IMR-90 (cell line): ENCODE data around the gene UBASH3B. TPM values are rescaled to one million over a fixed set of nuclear protein-coding genes. Genes with fewer than 3 reads are reported as not detected.

ENCODE experiments used
- ATAC-seq: fragments of 200-7000 bp; cut with Tn5 transposase; 2 replicates; pipeline ENCODE4 v1.9.1; 2020; ENCODE audit warnings: low read depth, mild to moderate bottlenecking, moderate library complexity
- BruUV-seq: library from RNA; stranded (reverse); fragments of 400-500 nt; replicated peaks from 2 replicates; lab custom pipeline; 2021; lab: Mats Ljungman, UMichigan
- CTCF ChIA-PET: fragments of 300-600 bp; formaldehyde crosslinking; extraction: SDS; loops from one replicate; lab custom pipeline; 2021; ENCODE audit warnings: antibody characterized with exemption; lab: Yijun Ruan, JAX
- POLR2A ChIA-PET: fragments of 300-600 bp; sonication (Branson Sonifier 250); formaldehyde crosslinking; loops from one replicate; lab custom pipeline; 2022; ENCODE audit warnings: antibody characterized with exemption; ENCODE audit not compliant: unreplicated experiment; lab: Charles Lee
- DNase-seq: peaks from one replicate; pipeline ENCODE4 v3.0.0; 2013
- H2AFZ ChIP-seq: replicated peaks from 2 replicates; pipeline ENCODE3; 2013; ENCODE audit warnings: low read length, mild to moderate bottlenecking; ENCODE audit not compliant: poor library complexity
- H2AK5ac ChIP-seq: 2 replicates; pipeline ENCODE4 v1.6.1; 2013; ENCODE audit warnings: low read depth, low read length, inconsistent platforms
- H2AK9ac ChIP-seq: replicated peaks from 2 replicates; pipeline ENCODE3; 2013; ENCODE audit warnings: mild to moderate bottlenecking, low read depth, low read length, moderate library complexity; ENCODE audit not compliant: poor library complexity
- H2BK120ac ChIP-seq: 2 replicates; pipeline ENCODE4 v1.6.1; 2013; ENCODE audit warnings: low read depth, low read length, inconsistent platforms
- H2BK15ac ChIP-seq: 3 replicates; pipeline ENCODE4 v1.6.1; 2013; ENCODE audit warnings: low read depth, low read length, inconsistent platforms
- H2BK20ac ChIP-seq: 2 replicates; pipeline ENCODE4 v1.6.1; 2013; ENCODE audit warnings: low read depth, mild to moderate bottlenecking, inconsistent platforms, low read length, moderate library complexity
- H2BK5ac ChIP-seq: 2 replicates; pipeline ENCODE4 v1.6.1; 2013; ENCODE audit warnings: mild to moderate bottlenecking, low read depth, low read length, inconsistent platforms; ENCODE audit not compliant: poor library complexity, severe bottlenecking
- H3K14ac ChIP-seq: replicated peaks from 2 replicates; pipeline ENCODE4 v1.6.1; 2013; ENCODE audit warnings: low read depth, low read length, inconsistent platforms
- H3K18ac ChIP-seq: 2 replicates; pipeline ENCODE4 v1.6.1; 2013; ENCODE audit warnings: low read depth, low read length, control low read depth
- H3K23ac ChIP-seq: 2 replicates; pipeline ENCODE4 v1.6.1; 2013; ENCODE audit warnings: low read depth, low read length, inconsistent platforms
- H3K27ac ChIP-seq: 2 replicates; pipeline ENCODE4 v1.5.1; 2013; ENCODE audit warnings: mild to moderate bottlenecking, control low read depth, low read length; ENCODE audit not compliant: insufficient read depth
- H3K27me3 ChIP-seq: 2 replicates; pipeline ENCODE4 v1.6.1; 2013; ENCODE audit warnings: low read length; ENCODE audit not compliant: control insufficient read depth, insufficient read depth
- H3K36me3 ChIP-seq: 2 replicates; pipeline ENCODE4 v1.6.1; 2013; ENCODE audit warnings: low read length, mixed read lengths; ENCODE audit not compliant: control insufficient read depth, insufficient read depth
- H3K4ac ChIP-seq: 2 replicates; pipeline ENCODE4 v1.6.1; 2013; ENCODE audit warnings: low read depth, low read length, inconsistent platforms
- H3K4me1 ChIP-seq: 2 replicates; pipeline ENCODE4 v1.6.1; 2013; ENCODE audit warnings: low read length, mixed read lengths; ENCODE audit not compliant: control insufficient read depth, insufficient read depth
- H3K4me2 ChIP-seq: 2 replicates; pipeline ENCODE4 v1.6.1; 2013; ENCODE audit warnings: low read depth, mild to moderate bottlenecking, control low read depth, low read length, moderate library complexity
- H3K4me3 ChIP-seq: 2 replicates; pipeline ENCODE4 v1.5.1; 2013; ENCODE audit warnings: low read depth, mild to moderate bottlenecking, control low read depth, low read length, moderate library complexity; ENCODE audit not compliant: insufficient read depth
- H3K56ac ChIP-seq: 2 replicates; pipeline ENCODE4 v1.6.1; 2013; ENCODE audit warnings: low read length, inconsistent platforms; ENCODE audit not compliant: insufficient read depth; ENCODE audit errors: extremely low read depth
- H3K79me1 ChIP-seq, 2 experiments: 2 replicates each; pipeline ENCODE4 v1.6.1; 2013; ENCODE audit warnings: low read length in 2 of 2, inconsistent platforms in 1 of 2, low read depth in 1 of 2
- H3K9ac ChIP-seq: 2 replicates; pipeline ENCODE4 v1.6.1; 2013; ENCODE audit warnings: low read depth, low read length, control low read depth
- H3K9me1 ChIP-seq: 2 replicates; pipeline ENCODE4 v1.6.1; 2013; ENCODE audit warnings: low read length, inconsistent platforms; ENCODE audit not compliant: insufficient read depth
- H3K9me3 ChIP-seq: 2 replicates; pipeline ENCODE4 v1.6.1; 2013; ENCODE audit warnings: low read length; ENCODE audit not compliant: control insufficient read depth, insufficient read depth
- H4K20me1 ChIP-seq: 2 replicates; pipeline ENCODE4 v1.6.1; 2013; ENCODE audit warnings: low read length, inconsistent platforms; ENCODE audit not compliant: insufficient read depth
- H4K5ac ChIP-seq: 2 replicates; pipeline ENCODE4 v1.6.1; 2013; ENCODE audit warnings: mild to moderate bottlenecking, low read depth, low read length, control low read depth
- H4K8ac ChIP-seq, 2 experiments: 2 replicates each; pipeline ENCODE4 v1.6.1; 2013; ENCODE audit warnings: low read depth in 2 of 2, low read length in 2 of 2, control low read depth in 1 of 2, inconsistent platforms in 1 of 2
- H4K91ac ChIP-seq: 2 replicates; pipeline ENCODE4 v1.6.1; 2013; ENCODE audit warnings: low read depth, low read length, inconsistent platforms; ENCODE audit not compliant: insufficient read depth
- BHLHE40 ChIP-seq: fragments of 150-350 bp; IDR thresholded peaks from 2 replicates; pipeline ENCODE4 v1.6.1; 2016; ENCODE audit warnings: mild to moderate bottlenecking, low read depth, low read length
- POLR2A ChIP-seq: IDR thresholded peaks from 2 replicates; pipeline ENCODE4 v1.6.1; 2012; ENCODE audit warnings: mild to moderate bottlenecking, low read depth, low read length
- RAD21 ChIP-seq: IDR thresholded peaks from 2 replicates; pipeline ENCODE4 v1.6.1; 2012; ENCODE audit warnings: low read length, improper control_type of control experiment
- SMC3 ChIP-seq: fragments of 150-350 bp; IDR thresholded peaks from 2 replicates; pipeline ENCODE4 v1.6.1; 2016; ENCODE audit warnings: low read depth, mild to moderate bottlenecking, antibody characterized with exemption, low read length, moderate library complexity
- WGBS, 2 experiments: methylation state at CpG; one replicate each; pipeline versions ENCODE4 v1.1.5 to v1.1.7; 2013; ENCODE audit warnings: missing lambda C conversion rate in 2 of 2; ENCODE audit not compliant: insufficient read length in 1 of 2; ENCODE audit errors: extremely low coverage in 2 of 2; 5-methylcytosine and 5-hydroxymethylcytosine counted together
- dilution Hi-C: fragments of 300-500 bp; cut with HindIII; formaldehyde crosslinking; loops from one replicate; pipeline ENCODE4 v1.14.3; 2018; ENCODE audit warnings: low sequenced_read_pairs; ENCODE audit not compliant: unreplicated experiment
- in situ Hi-C: fragments of 300-500 bp; cut with MboI; formaldehyde crosslinking; loops from 3 replicates; pipeline ENCODE4 v1.14.3; 2019; ENCODE audit warnings: low sequenced_read_pairs, inconsistent platforms, mixed read lengths
- intact Hi-C: fragments of 100-400 bp; cut with micrococcal nuclease; formaldehyde crosslinking; loops from 2 replicates; pipeline ENCODE4 v1.10.0; 2022
- polyA plus RNA-seq, 3 experiments: library from polyadenylated mRNA; depleted of rRNA; stranded (reverse); fragments of >200 nt; gene quantifications; 2 replicates each; pipeline ENCODE4 v1.2.3, GENCODE V29; 2012; ENCODE audit warnings: low replicate concordance in 1 of 3
- total RNA-seq: library from RNA; depleted of rRNA; stranded (reverse); fragments of >200 nt; gene quantifications from 2 replicates; pipeline ENCODE4 v1.2.3, GENCODE V29; 2012
- TF ChIP-seq, protein P1 (sequence below): conservative IDR thresholded peaks from 2 replicates; pipeline ENCODE4 v1.5.1; 2012; ENCODE audit warnings: mild to moderate bottlenecking, low read depth, low read length, improper control_type of control experiment
- TF ChIP-seq, protein P2 (sequence below): fragments of 150-350 bp; IDR thresholded peaks from 2 replicates; pipeline ENCODE4 v1.6.1; 2016; ENCODE audit warnings: low read depth, mild to moderate bottlenecking, low read length, moderate library complexity, borderline replicate concordance
- TF ChIP-seq, protein P3 (sequence below): fragments of 150-350 bp; IDR thresholded peaks from 2 replicates; pipeline ENCODE4 v1.6.1; 2017; ENCODE audit warnings: mild to moderate bottlenecking, antibody characterized with exemption, low read length, low read depth

UBASH3B gene
- total and polyA plus RNA-seq, 2 of the 4 experiments (the other 2 are of a cell fraction): 27.2 to 48.0 TPM

DNA sequence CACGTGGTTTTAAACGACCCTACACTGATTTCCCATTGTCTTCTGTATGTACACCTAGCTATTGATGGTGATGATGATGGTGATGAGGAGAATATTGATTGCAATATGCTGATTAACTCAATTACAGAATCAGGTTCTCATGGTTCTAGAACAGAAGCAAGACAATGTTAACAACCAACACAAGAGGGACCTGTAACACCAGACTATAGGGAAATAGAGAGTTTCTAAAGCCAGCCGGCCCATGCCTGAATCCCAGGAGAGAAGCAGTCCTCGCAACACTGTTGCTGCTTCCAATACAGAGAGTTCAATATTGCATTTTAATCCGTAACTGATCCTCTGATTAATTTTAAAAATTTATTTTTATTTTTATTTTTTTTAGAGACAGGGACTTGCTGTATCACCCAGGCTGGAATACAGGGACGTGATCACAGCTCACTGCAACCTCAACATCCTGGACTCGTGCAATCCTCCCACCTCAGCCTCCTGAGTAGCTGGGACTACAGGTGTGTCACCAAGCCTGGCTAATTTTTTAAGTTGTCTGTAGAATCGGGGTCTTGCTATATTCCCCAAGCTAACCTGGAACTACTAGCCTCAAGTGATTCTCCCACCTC is 22.2 kb upstream of the UBASH3B start:
- H3K56ac ChIP-seq: no peak overlapping the region
- CTCF ChIA-PET: interaction anchor here (0.9 to 4.5 kb wide), 7 partner anchors 19 to 230 kb away, joined by 3 to 28 read pairs (median 4); no protein-coding TSS in a partner anchor
- no peak overlapping the region for H3K4me3 ChIP-seq
- no peaks in the 10 kb centered on the region for H3K79me1 ChIP-seq
- no peak overlapping the region for H3K9ac ChIP-seq
- no peak overlapping the region for H3K27ac ChIP-seq
- no peak overlapping the region for H4K91ac ChIP-seq
- no peak overlapping the region for H2AFZ ChIP-seq
- no peak overlapping the region for H3K14ac ChIP-seq
- H3K4me1 ChIP-seq: peaks cover 9% of the 10 kb centered on the region
- peak; percentile 69 for DNase-seq
- H4K5ac ChIP-seq: no peak overlapping the region
- no peak overlapping the region for H3K4me2 ChIP-seq
- H2AK5ac ChIP-seq: peak overlapping the region; percentile 51
- TF ChIP-seq RAD21 (peak; percentile 89), SMC3 (peak; percentile 84), POLR2A (no peak), BHLHE40 (no peak)
- TF ChIP-seq, protein P1, sequence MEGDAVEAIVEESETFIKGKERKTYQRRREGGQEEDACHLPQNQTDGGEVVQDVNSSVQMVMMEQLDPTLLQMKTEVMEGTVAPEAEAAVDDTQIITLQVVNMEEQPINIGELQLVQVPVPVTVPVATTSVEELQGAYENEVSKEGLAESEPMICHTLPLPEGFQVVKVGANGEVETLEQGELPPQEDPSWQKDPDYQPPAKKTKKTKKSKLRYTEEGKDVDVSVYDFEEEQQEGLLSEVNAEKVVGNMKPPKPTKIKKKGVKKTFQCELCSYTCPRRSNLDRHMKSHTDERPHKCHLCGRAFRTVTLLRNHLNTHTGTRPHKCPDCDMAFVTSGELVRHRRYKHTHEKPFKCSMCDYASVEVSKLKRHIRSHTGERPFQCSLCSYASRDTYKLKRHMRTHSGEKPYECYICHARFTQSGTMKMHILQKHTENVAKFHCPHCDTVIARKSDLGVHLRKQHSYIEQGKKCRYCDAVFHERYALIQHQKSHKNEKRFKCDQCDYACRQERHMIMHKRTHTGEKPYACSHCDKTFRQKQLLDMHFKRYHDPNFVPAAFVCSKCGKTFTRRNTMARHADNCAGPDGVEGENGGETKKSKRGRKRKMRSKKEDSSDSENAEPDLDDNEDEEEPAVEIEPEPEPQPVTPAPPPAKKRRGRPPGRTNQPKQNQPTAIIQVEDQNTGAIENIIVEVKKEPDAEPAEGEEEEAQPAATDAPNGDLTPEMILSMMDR: peak; percentile 65
- TF ChIP-seq, protein P2, sequence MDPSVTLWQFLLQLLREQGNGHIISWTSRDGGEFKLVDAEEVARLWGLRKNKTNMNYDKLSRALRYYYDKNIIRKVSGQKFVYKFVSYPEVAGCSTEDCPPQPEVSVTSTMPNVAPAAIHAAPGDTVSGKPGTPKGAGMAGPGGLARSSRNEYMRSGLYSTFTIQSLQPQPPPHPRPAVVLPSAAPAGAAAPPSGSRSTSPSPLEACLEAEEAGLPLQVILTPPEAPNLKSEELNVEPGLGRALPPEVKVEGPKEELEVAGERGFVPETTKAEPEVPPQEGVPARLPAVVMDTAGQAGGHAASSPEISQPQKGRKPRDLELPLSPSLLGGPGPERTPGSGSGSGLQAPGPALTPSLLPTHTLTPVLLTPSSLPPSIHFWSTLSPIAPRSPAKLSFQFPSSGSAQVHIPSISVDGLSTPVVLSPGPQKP: no peak
- TF ChIP-seq, protein P3, sequence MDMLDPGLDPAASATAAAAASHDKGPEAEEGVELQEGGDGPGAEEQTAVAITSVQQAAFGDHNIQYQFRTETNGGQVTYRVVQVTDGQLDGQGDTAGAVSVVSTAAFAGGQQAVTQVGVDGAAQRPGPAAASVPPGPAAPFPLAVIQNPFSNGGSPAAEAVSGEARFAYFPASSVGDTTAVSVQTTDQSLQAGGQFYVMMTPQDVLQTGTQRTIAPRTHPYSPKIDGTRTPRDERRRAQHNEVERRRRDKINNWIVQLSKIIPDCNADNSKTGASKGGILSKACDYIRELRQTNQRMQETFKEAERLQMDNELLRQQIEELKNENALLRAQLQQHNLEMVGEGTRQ: no peak
- no peak overlapping the region for H3K18ac ChIP-seq
- peak; percentile 61; the same call in 1 of the 2 replicates for ATAC-seq
- no TSS peak for BruUV-seq
- H3K23ac ChIP-seq: no peak overlapping the region
- H4K8ac ChIP-seq: no peak overlapping the region
- 0 out of 2 replicates have a peak overlapping the region, but pooled peaks have one; percentile 5 for H3K4ac ChIP-seq
- in situ Hi-C loops: loop anchor here (5.0 to 10.0 kb wide), 3 partner anchors 149 to 391 kb away; no protein-coding TSS in a partner anchor
- intact Hi-C loops: loop anchor here (1.0 to 2.0 kb wide), 3 partner anchors 148 to 389 kb away; no protein-coding TSS in a partner anchor
- H3K27me3 ChIP-seq: no peaks in the 10 kb centered on the region
- no peaks in the 10 kb centered on the region for H4K20me1 ChIP-seq
- no peaks in the 10 kb centered on the region for H3K36me3 ChIP-seq
- POLR2A ChIA-PET: no interaction called here
- no CpG with 5 or more reads among the region's 8 CpGs for WGBS, 2 experiments
- H2BK5ac ChIP-seq: no peak overlapping the region
- dilution Hi-C loops: no loop called here
- peaks cover 2% of the 10 kb centered on the region; the same call in 1 of the 2 replicates for H3K9me1 ChIP-seq
- no peaks in the 10 kb centered on the region for H3K9me3 ChIP-seq
- H2AK9ac ChIP-seq: no peak overlapping the region
- H2BK15ac ChIP-seq: no peak overlapping the region
- no peak overlapping the region for H2BK20ac ChIP-seq
- 0 out of 2 replicates have a peak overlapping the region, but pooled peaks have one; percentile 10 for H2BK120ac ChIP-seq
